B cell (primary cell): ENCODE measurements around the gene TM9SF4.

Experiments used
- CTCF ChIP-seq: fragments of 200-600 bp; IDR thresholded peaks from one replicate; pipeline ENCODE4 v1.8.0; 2022; ENCODE audit warnings: antibody characterized with exemption, mild to moderate bottlenecking
- EZH2 ChIP-seq: IDR thresholded peaks from 2 replicates; pipeline ENCODE4 v1.6.1; 2012; ENCODE audit warnings: borderline replicate concordance, low read depth, mild to moderate bottlenecking, moderate library complexity, low read length; ENCODE audit not compliant: insufficient read depth, poor library complexity, severe bottlenecking

GRCh38 chr20:32113591-32114260 is 4.2 kb downstream of the TM9SF4 start:
- TF ChIP-seq CTCF (no peak), EZH2 (no peak)
